ENCODE measurements around the gene DYNLRB1.
"Not testable (repeated sequence)": the region's sequence is repeated elsewhere in the genome, so short reads cannot be mapped to it uniquely, and the experiment has no call there.

The DYNLRB1 gene

DNA sequence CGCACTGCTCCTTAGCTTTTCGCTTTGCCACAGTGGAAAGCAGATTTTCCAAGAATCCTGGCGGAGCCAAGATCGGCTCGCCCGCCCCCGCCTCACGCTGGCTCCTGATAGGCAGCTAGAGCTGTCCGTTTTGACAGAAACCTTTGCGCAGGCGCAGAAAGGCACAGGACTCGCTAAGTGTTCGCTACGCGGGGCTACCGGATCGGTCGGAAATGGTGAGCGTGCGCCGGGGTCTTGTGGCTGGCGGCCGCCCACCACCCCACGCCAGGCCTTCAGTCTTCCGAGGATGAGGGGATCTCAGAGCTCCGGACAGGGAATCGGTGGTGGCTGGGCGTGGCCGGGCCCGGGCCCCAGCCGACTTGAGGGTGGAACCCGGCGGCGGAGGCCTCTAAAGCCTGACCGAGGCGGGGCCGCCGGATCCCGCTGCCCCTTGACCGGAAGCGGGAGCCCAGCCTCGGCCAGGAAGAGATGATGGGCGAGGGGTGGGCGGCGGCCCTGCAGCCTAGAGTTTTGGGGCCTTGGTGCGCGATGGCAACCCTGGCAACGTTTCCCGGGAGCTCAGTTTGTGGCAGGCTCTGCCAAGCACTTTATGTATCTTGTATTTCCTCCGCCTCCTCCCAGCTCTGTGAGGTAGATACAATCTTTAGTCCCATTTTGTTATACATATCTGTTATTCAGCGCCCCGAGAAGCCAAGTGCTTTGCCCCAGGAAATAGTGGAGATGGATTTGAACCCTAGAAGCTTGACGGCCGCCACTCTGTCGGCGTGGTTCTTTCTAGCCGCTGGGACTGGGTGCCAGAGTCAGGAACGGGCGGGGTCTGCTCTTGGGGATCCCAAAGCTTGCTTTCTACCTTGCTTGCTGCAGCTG is at the start of gene DYNLRB1:
Gene DYNLRB1, plus strand, starts transcription at position 176 of the 867 bp plus-strand sequence. Its CDS starts 37 bp downstream, at position 213.
- in situ Hi-C loops (cut with HindIII; ENCODE audit: low sequenced_read_pairs) = loop anchor here (5.0 to 25.0 kb wide), 2 partner anchors 59 to 179 kb away; no protein-coding TSS in a partner anchor

DNA sequence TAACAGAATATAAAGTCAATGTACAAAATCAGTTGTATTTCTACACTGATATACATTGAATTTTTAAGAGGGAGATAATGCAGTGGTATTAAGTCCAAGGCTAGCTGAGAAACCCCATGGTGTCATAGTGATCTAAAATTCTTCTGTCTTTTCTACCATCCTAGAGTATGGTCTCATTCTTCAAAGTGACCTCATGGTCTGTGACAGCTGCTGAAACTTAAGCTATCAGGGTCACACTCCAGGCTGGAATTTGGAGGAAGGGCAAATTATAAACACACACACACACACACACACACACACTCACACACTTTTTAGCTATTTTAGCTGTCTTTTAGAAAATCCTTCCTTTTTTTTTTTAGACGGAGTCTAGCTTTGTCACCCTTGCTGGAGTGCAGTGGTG is 47.3 kb upstream of the DYNLRB1 start:
- in situ Hi-C loops (cut with HindIII; ENCODE audit: low sequenced_read_pairs) = no loop called here

DNA sequence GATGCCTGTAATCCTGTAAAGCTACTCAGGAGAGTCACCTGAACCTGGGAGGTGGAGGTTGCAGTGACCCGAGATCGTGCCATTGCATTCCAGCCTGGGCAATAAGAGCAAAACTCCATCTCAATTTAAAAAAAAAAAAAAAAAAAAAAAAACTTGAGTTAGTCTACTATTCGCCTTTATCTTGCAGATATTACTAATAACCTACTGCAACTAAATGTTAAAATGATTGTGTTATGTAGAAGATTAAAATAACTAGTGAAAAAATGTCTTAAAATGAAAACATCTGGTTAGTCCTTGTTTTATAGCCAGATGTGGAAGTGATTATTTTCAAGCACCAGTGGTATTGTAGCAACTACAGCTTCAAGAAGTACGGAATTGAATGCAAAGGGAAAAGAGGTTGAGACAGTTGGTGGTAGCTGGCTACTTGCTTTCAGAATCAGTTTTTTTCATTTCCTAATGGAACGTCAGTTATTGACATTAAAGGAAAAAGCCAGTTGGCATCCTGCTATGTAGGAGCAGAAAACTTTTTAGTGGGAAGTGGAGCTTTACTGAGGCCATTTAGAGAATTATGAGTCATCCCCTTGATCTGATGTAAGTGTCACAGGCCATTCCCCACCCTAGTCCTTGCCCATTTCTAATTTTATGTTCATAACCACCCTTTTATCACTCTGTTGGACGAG is 43.8 kb upstream of the DYNLRB1 start:
- in situ Hi-C loops (cut with HindIII; ENCODE audit: low sequenced_read_pairs) = no loop called here

- in situ Hi-C loops (cut with HindIII; ENCODE audit: low sequenced_read_pairs) = no loop called here
Measured at GRCh38 chr20:34473262-34473883, 42.8 kb upstream of the DYNLRB1 start.

DNA sequence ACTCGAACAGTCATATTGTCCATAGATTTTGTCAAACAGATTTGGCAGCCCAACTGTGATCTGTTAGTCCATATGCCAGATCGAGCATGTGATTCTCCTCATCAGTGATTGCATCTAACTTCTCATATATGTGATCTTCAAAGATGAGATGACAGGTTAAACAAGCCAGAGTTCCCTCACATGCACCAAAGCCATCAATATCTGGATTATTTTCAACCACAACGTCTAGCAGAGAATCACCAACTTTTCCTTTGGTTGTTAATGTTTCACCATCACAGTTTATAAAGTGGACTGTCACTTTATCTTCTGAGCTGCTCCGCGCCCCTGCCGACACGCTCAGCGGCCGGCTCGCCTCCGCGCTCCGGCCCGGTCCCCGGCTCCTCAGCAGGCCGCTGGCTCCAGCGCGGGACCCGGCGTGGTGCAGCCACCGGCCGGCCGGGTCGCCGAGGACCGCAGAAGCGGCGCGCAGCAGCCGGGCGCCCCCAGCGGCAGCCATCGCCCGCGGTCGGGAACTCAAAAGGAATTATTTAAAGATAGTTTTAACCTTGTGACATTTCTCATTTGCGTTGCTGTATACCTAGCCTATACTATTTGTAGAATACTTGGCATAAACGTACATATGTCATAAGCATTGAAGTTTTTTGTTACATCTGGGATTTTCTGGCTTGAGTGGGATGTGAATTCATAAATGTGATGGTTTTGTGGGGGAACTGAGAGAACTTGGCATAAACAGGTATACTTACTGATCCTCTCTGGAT is 40.1 kb upstream of the DYNLRB1 start:
- in situ Hi-C loops (cut with HindIII; ENCODE audit: low sequenced_read_pairs) = no loop called here

DNA sequence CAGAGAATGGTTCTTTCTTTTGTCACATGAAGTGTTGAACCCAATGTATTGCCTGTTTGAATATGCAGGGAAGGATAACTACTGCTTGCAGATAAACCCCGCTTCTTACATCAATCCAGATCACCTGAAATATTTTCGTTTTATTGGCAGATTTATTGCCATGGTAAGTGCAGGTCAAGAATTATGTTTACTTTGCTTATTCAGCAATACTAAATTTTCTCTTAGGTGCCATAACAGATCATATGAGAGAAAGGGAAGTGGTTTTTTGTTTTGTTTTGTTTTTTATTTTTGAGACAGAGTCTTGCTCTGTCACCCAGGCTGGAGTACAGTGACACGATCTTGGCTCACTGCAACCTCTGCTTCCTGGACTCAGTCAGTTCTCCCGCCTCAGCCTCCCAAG is 36.6 kb upstream of the DYNLRB1 start:
- in situ Hi-C loops (cut with HindIII; ENCODE audit: low sequenced_read_pairs) = no loop called here

- in situ Hi-C loops (cut with HindIII; ENCODE audit: low sequenced_read_pairs) = not testable (repeated sequence)
Measured at GRCh38 chr20:34482154-34482553, 34.1 kb upstream of the DYNLRB1 start.

DNA sequence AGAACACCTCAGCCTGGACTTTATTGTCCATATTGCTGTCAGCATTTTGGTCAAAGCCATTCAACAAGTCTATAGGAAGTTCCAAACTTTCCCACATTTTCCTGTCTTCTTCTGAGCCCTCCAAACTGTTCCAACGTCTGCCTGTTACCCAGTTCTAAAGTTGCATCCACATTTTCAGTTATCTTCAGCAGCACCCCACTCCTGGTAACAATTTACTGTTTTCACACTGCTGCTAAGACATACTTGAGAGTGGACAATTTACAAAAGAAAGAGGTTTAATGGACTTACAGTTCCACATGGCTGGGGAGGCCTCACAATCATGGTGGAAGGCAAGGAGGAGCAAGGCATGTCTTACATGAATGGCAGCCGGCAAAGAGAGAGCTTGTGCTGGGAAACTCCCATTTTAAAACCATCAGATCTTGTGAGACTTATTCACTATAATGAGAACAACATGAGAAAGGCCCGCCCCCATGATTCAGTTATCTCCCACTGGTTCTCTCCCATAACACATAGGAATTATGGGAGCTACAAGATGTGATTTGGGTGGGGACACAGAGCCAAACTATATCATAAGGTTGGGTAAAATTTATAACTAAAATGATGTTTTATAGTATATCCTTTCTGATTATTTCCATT is 32.5 kb upstream of the DYNLRB1 start:
- in situ Hi-C loops (cut with HindIII; ENCODE audit: low sequenced_read_pairs) = not testable (repeated sequence)

- in situ Hi-C loops (cut with HindIII; ENCODE audit: low sequenced_read_pairs) = loop anchor here (5.0 kb wide), 1 partner anchor 52 kb away; no protein-coding TSS in a partner anchor
Measured at GRCh38 chr20:34485068-34485634, 31.1 kb upstream of the DYNLRB1 start.

DNA sequence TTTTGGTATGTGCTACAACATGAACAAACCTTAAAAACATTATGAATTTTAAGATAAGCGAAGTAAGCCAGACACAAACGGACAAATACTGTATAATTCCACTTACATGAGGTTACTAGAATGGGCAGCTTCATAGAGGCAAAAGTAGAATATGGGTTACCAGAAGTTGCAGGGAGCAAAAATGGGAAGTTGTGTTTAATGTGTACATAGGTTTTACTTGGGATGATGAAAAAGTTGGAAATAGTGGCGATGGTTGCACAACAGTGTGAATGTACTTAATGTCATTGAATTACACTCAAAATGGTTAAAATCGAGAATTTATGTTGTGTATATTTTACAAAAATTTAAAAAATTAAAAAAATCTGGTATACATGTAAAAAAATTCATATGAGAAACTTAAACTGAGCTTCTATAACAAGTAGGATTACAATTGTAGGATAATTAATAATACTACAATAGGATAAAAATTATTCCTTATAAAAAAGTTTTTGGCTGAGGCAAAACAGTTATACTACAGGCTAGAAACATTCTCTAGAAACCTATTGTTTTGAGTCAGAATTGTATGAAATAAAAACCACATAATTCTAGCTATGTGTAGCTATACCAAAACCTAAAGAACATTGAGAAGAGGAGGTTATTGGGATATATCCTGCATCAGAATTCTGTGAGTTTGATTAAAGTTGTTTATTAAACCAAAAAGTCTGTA is 24.8 kb upstream of the DYNLRB1 start:
- in situ Hi-C loops (cut with HindIII; ENCODE audit: low sequenced_read_pairs) = no loop called here

DNA sequence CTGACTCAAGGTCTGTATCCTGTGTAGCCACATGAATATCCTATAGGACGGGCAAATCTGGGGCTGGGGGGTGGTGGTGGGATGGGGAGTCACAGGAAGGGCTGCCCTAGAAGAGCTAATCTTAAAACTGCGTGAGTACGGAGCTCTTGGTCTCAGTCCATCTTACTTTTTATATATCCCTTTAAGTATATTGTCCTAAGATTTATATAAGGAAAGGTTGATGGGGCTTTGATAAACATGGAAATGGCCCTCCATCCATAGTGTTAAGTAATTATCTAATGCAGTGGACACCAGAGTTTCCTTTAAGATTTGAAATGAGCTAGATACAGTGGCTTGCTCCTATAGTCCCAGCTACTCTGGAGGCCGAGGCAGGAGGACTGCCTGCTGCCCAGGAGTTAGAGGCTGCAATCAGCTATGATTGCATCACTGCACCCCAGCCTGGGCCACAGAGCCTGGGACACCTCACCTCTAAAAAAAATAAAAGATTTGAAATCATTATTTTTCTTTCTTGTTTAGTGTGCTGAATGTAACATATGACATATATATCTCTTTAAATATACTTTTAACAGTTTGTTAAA is 24.2 kb upstream of the DYNLRB1 start:
- in situ Hi-C loops (cut with HindIII; ENCODE audit: low sequenced_read_pairs) = no loop called here

GRCh38 chr20:34493646-34494045 is 22.6 kb upstream of the DYNLRB1 start:
- in situ Hi-C loops (cut with HindIII; ENCODE audit: low sequenced_read_pairs) = no loop called here

DNA sequence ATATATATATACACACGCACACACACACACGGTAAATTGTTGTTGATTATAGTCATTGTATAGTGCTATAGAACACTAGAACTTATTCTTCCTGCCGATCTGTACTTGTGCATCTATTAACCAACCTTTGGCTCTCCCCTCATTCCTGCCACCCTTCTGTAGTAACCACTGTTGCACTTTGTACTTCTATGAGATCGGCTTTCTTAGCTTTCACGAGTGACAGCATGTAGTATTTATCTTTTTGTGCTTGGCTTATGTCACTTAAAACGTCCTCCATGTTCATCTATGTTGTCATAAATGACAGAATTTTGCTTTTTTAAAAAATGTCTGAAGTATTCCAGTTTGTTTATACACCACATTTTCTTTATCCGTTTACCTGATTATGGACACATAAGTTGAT is 20.9 kb upstream of the DYNLRB1 start:
- in situ Hi-C loops (cut with HindIII; ENCODE audit: low sequenced_read_pairs) = no loop called here

- in situ Hi-C loops (cut with HindIII; ENCODE audit: low sequenced_read_pairs) = no loop called here
Measured at GRCh38 chr20:34495916-34496315, 20.3 kb upstream of the DYNLRB1 start.

- in situ Hi-C loops (cut with HindIII; ENCODE audit: low sequenced_read_pairs) = not testable (repeated sequence)
Measured at GRCh38 chr20:34497596-34497995, 18.6 kb upstream of the DYNLRB1 start.

GRCh38 chr20:34500823-34501222 is 15.4 kb upstream of the DYNLRB1 start:
- in situ Hi-C loops (cut with HindIII; ENCODE audit: low sequenced_read_pairs) = loop anchor here (25.0 kb wide), 1 partner anchor 164 kb away; no protein-coding TSS in a partner anchor

DNA sequence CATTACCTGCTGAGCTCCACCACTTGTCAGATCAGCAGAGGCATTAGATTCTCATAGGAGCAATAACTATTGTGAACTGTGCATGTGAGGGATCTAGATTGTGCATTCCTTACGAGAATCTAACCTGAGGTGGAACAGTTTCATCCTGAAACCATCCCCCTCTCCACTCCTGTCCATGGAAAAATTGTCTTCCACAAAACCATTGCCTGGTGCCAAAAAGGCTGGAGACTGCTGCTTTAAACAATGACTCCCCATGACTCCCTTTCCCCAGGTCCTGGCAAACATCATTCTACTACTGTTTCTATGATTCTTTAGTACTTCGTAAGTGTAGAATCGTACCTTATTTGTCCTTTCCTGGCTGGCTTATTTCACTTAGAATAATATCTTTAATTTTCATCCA is 9.7 kb upstream of the DYNLRB1 start:
- in situ Hi-C loops (cut with HindIII; ENCODE audit: low sequenced_read_pairs) = loop anchor here (25.0 kb wide), 1 partner anchor 169 kb away; no protein-coding TSS in a partner anchor

DNA sequence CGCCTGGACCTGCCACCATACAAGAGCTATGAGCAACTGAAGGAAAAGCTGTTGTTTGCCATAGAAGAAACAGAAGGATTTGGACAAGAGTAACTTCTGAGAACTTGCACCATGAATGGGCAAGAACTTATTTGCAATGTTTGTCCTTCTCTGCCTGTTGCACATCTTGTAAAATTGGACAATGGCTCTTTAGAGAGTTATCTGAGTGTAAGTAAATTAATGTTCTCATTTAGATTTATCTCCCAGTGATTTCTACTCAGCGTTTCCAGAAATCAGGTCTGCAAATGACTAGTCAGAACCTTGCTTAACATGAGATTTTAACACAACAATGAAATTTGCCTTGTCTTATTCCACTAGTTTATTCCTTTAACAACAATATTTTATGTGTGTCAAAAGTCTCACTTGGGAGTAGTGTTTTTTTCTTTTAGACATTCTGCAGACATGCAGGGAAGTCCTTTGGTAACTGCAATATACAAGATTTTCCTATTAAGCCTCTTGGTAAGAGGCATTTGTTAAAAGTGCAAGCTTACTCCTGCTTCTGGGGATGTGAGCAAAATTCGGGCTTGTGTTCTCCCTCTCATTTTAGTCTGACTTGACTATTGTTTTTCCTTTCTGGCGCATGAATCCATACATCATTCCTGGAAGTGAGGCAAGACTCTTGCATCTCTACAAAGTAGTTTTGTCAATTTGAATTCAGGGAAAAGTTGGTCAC is 8.4 kb upstream of the DYNLRB1 start:
- in situ Hi-C loops (cut with HindIII; ENCODE audit: low sequenced_read_pairs) = loop anchor here (25.0 kb wide), 1 partner anchor 171 kb away; no protein-coding TSS in a partner anchor
